Measurements from ENCODE around the gene CARD10.

The CARD10 gene

DNA sequence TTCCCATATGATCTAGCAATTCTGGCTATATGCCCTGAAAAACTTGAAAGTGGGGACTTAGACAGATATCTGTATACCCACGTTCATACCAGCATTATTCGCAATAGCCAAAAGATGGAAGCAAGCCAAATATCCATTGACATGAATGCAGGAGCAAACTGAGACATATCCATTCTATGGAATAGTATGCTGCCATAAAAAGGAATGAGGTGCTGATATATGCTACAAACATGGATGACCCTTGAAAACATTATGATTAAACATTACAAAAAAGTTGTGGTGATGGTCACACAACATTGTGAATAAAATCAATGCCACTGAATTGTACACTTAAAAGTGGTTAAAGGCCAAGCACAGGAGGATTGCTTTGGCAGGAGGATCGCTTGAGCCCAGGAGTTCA is 58.5 kb downstream of the CARD10 start:
- no peaks in the 10 kb centered on the region for H3K4me1 ChIP-seq (ENCODE audit: control insufficient read depth, insufficient read depth, low read length)
- H3K4me3 ChIP-seq (ENCODE audit: low read length in 2 of 2) = no peak overlapping the region
- H3K9me3 ChIP-seq (ENCODE audit: control insufficient read depth in 2 of 2, low read length in 2 of 2) = no peaks in the 10 kb centered on the region
- no peak overlapping the region for H3K9ac ChIP-seq (ENCODE audit: low read length in 2 of 2)
- no peak overlapping the region for H3K27ac ChIP-seq (ENCODE audit: low read length)
- H3K36me3 ChIP-seq (ENCODE audit: control insufficient read depth in 2 of 2, insufficient read depth in 2 of 2, low read length in 2 of 2) = no peaks in the 10 kb centered on the region
- H3K27me3 ChIP-seq (ENCODE audit: control insufficient read depth in 1 of 2, insufficient read depth in 2 of 2, low read length in 2 of 2) = peaks cover 22 to 28% of the 10 kb centered on the region in 2 donors

GRCh38 chr22:37459206-37459605 is 60.0 kb downstream of the CARD10 start:
- Histone ChIP-seq H3K27me3 (ENCODE audit: control insufficient read depth in 1 of 2, insufficient read depth in 2 of 2, low read length in 2 of 2) (peaks cover 24 to 36% of the 10 kb centered on the region in 2 donors), H3K4me3 (ENCODE audit: low read length in 2 of 2) (no peak overlapping the region), H3K9me3 (ENCODE audit: control insufficient read depth in 2 of 2, low read length in 2 of 2) (no peaks in the 10 kb centered on the region), H3K9ac (ENCODE audit: low read length in 2 of 2) (no peak overlapping the region), H3K4me1 (ENCODE audit: control insufficient read depth, insufficient read depth, low read length) (no peaks in the 10 kb centered on the region), H3K27ac (ENCODE audit: low read length) (no peak overlapping the region), H3K36me3 (ENCODE audit: control insufficient read depth in 2 of 2, insufficient read depth in 2 of 2, low read length in 2 of 2) (no peaks in the 10 kb centered on the region)

DNA sequence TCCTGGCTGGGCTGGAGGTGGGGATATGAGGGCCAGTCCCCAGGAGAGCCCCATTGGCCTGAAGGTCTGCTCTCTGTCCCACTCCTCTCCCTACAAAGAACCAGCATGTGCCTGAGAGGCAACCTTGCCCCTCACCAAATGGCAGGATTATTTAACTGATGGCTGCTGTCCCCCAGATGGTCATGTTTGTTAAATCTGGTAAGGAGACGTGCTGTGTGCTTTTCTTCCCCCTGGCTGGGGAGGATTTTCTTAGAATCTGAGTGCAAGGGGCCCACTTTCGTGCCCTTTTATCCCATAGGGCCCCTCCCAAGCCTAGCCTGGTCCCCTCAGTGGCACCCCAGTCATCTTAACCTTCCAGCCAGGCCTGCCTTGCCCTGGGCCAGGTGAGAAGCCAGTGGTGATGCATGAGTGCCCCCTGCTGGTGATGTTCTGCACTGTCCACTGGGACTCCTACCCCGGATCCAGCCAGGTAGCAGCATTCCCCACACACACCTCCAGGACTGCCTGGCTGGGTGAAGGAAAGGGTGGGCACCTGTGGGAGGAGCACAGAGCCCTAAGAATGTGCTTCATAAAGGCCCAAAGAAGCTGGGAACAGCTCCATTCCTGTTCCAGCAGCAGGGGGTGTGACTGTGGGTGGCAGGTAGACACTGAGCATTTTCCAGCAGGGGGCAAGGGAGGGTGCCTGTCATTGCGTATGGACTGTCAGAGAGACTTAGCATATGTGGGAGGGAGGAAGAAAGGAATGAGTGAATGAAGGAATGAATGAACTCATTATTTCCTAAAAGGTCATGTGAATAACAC is 61.9 kb downstream of the CARD10 start:
- H3K27me3 ChIP-seq (ENCODE audit: control insufficient read depth in 1 of 2, insufficient read depth in 2 of 2, low read length in 2 of 2) = peaks cover 24 to 32% of the 10 kb centered on the region in 2 donors
- H3K4me1 ChIP-seq (ENCODE audit: control insufficient read depth, insufficient read depth, low read length) = no peaks in the 10 kb centered on the region
- no peaks in the 10 kb centered on the region for H3K9me3 ChIP-seq (ENCODE audit: control insufficient read depth in 2 of 2, low read length in 2 of 2)
- H3K36me3 ChIP-seq (ENCODE audit: control insufficient read depth in 2 of 2, insufficient read depth in 2 of 2, low read length in 2 of 2) = no peaks in the 10 kb centered on the region
- no peak overlapping the region for H3K27ac ChIP-seq (ENCODE audit: low read length)
- no peak overlapping the region for H3K9ac ChIP-seq (ENCODE audit: low read length in 2 of 2)
- H3K4me3 ChIP-seq (ENCODE audit: low read length in 2 of 2) = no peak overlapping the region

DNA sequence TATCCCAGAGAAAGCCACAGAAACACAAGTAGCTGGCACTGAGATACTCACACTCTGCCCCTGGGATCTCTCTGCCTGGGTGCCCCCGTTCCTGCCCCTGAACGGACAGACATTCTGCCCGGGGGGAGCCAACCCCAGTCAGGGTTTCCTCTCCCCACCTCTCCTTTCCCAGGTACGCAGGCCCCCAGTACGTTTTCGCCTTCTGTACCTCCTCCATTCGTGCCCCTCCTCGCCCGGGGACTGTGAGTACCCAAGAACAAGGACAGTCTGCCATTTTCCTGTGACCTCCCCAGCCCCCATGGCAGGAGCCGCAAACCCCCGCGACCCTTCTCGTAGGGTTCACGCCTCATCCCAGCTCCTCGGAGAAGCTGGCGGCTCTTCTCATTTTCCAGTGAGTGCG is 62.9 kb downstream of the CARD10 start:
- Histone ChIP-seq H3K27ac (ENCODE audit: low read length) (no peak overlapping the region), H3K4me3 (ENCODE audit: low read length in 2 of 2) (no peak overlapping the region), H3K9me3 (ENCODE audit: control insufficient read depth in 2 of 2, low read length in 2 of 2) (peaks cover 0 to 2% of the 10 kb centered on the region in 2 donors), H3K36me3 (ENCODE audit: control insufficient read depth in 2 of 2, insufficient read depth in 2 of 2, low read length in 2 of 2) (no peaks in the 10 kb centered on the region), H3K9ac (ENCODE audit: low read length in 2 of 2) (no peak overlapping the region), H3K4me1 (ENCODE audit: control insufficient read depth, insufficient read depth, low read length) (no peaks in the 10 kb centered on the region), H3K27me3 (ENCODE audit: control insufficient read depth in 1 of 2, insufficient read depth in 2 of 2, low read length in 2 of 2) (peaks cover 24 to 32% of the 10 kb centered on the region in 2 donors)

DNA sequence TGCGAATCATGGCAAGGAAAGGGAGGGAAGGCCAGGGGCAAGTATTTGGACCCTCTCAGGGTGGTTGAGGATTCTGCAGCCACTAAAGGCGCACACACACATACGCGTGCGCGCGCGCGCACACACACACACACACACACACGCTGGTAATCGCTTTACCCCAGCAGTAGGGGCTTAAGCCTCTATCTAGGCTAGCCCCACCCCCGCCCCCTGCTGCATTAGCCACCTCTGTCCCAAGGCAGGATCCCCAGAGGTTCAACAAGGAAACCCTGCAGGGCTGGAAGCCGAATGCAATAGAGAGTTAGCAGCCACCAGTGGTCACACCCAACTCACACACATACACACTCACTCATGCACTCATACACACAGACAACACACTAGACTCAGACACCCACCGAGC is 63.3 kb downstream of the CARD10 start:
- H3K27ac ChIP-seq (ENCODE audit: low read length) = no peak overlapping the region
- H3K9me3 ChIP-seq (ENCODE audit: control insufficient read depth in 2 of 2, low read length in 2 of 2) = peaks cover under 1 to 4% of the 10 kb centered on the region in 2 donors
- no peak overlapping the region for H3K9ac ChIP-seq (ENCODE audit: low read length in 2 of 2)
- no peaks in the 10 kb centered on the region for H3K4me1 ChIP-seq (ENCODE audit: control insufficient read depth, insufficient read depth, low read length)
- H3K27me3 ChIP-seq (ENCODE audit: control insufficient read depth in 1 of 2, insufficient read depth in 2 of 2, low read length in 2 of 2) = peaks cover 24 to 32% of the 10 kb centered on the region in 2 donors
- H3K36me3 ChIP-seq (ENCODE audit: control insufficient read depth in 2 of 2, insufficient read depth in 2 of 2, low read length in 2 of 2) = no peaks in the 10 kb centered on the region
- H3K4me3 ChIP-seq (ENCODE audit: low read length in 2 of 2) = no peak overlapping the region

DNA sequence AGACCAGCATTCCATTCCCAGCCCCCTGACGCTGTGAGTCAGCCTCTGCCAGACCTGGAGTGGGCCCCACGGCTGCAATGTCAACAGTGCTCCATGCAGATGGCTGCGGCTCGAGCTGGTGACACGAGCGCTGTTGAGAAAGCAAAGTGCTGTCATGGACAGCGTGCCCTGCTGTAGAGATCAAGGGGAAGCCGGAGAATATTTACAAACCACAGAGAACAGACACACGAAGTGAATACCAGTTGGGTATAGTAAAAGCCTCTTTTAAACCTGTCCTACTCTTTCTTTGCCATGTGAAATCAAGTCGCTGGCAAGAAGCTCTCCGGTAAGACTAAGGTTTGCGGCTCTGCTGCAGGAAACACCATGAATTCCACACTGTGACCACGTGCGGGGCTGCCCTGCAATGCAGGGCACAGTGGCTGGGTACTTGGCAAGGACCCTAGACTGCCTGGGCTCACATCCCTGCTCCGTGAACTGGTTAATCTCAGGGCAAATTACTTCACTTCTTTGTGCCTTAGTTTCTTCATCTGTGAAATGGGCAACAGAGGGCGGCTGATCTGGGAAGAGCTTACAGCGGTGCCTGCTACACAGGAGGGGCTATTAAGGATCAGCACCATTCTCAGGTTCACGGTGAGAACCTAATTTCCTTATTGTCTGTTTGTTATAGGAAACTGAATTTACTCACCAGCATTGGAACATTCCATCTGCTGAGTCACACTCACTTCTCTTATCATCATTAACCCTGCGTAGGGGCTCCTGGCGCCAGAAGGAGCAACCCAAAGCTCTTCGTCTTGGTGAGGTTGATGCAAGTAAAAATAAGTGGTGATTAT is 64.1 kb downstream of the CARD10 start:
- peaks cover 7% of the 10 kb centered on the region in 2 donors for H3K9me3 ChIP-seq (ENCODE audit: control insufficient read depth in 2 of 2, low read length in 2 of 2)
- peaks cover 24 to 32% of the 10 kb centered on the region in 2 donors for H3K27me3 ChIP-seq (ENCODE audit: control insufficient read depth in 1 of 2, insufficient read depth in 2 of 2, low read length in 2 of 2)
- H3K4me3 ChIP-seq (ENCODE audit: low read length in 2 of 2) = no peak overlapping the region
- H3K27ac ChIP-seq (ENCODE audit: low read length) = no peak overlapping the region
- no peaks in the 10 kb centered on the region for H3K36me3 ChIP-seq (ENCODE audit: control insufficient read depth in 2 of 2, insufficient read depth in 2 of 2, low read length in 2 of 2)
- no peaks in the 10 kb centered on the region for H3K4me1 ChIP-seq (ENCODE audit: control insufficient read depth, insufficient read depth, low read length)
- H3K9ac ChIP-seq (ENCODE audit: low read length in 2 of 2) = no peak overlapping the region

DNA sequence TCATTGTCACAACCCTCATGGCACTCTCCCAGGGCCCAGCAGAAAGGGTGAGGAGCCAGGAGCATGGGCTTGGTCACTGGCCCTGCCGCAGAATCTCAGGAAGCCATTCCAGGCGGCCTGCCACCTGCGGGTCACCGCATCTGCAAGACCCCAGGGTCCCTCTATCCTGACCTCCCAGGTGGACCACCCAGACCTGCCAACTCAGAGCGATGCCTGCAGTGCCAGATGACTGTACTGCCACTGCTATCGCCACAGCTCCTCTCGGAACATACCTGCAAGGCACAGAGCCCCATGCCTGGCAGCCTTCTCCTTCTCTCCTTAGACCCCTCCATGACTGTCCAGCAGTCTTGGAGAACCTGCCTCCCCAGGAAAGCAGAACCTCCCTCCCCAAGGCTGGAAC is 65.5 kb downstream of the CARD10 start:
- Histone ChIP-seq H3K9ac (ENCODE audit: low read length in 2 of 2) (no peak overlapping the region), H3K27ac (ENCODE audit: low read length) (no peak overlapping the region), H3K4me3 (ENCODE audit: low read length in 2 of 2) (no peak overlapping the region), H3K4me1 (ENCODE audit: control insufficient read depth, insufficient read depth, low read length) (no peaks in the 10 kb centered on the region), H3K36me3 (ENCODE audit: control insufficient read depth in 2 of 2, insufficient read depth in 2 of 2, low read length in 2 of 2) (no peaks in the 10 kb centered on the region), H3K9me3 (ENCODE audit: control insufficient read depth in 2 of 2, low read length in 2 of 2) (peaks cover 7% of the 10 kb centered on the region in 2 donors), H3K27me3 (ENCODE audit: control insufficient read depth in 1 of 2, insufficient read depth in 2 of 2, low read length in 2 of 2) (peaks cover 20 to 37% of the 10 kb centered on the region in 2 donors)

- H3K27me3 ChIP-seq (ENCODE audit: control insufficient read depth in 1 of 2, insufficient read depth in 2 of 2, low read length in 2 of 2) = peaks cover 18 to 23% of the 10 kb centered on the region in 2 donors
These were observed 68.0 kb downstream of the CARD10 start for GRCh38 chr22:37451218-37451617.

GRCh38 chr22:37449331-37450001 is 69.7 kb downstream of the CARD10 start:
- H3K9me3 ChIP-seq (ENCODE audit: control insufficient read depth in 2 of 2, low read length in 2 of 2) = peaks cover 7% of the 10 kb centered on the region in 2 donors
- no peaks in the 10 kb centered on the region for H3K36me3 ChIP-seq (ENCODE audit: control insufficient read depth in 2 of 2, insufficient read depth in 2 of 2, low read length in 2 of 2)
- H3K27me3 ChIP-seq (ENCODE audit: control insufficient read depth in 1 of 2, insufficient read depth in 2 of 2, low read length in 2 of 2) = peaks cover 14 to 16% of the 10 kb centered on the region in 2 donors
- no peak overlapping the region for H3K4me3 ChIP-seq (ENCODE audit: low read length in 2 of 2)
- H3K9ac ChIP-seq (ENCODE audit: low read length in 2 of 2) = no peak overlapping the region
- no peak overlapping the region for H3K27ac ChIP-seq (ENCODE audit: low read length)
- no peaks in the 10 kb centered on the region for H3K4me1 ChIP-seq (ENCODE audit: control insufficient read depth, insufficient read depth, low read length)

More at GRCh38 chr22:37451218-37451617, 68.0 kb downstream of the CARD10 start:
- Histone ChIP-seq H3K4me1 (ENCODE audit: control insufficient read depth, insufficient read depth, low read length) (no peaks in the 10 kb centered on the region), H3K9ac (ENCODE audit: low read length in 2 of 2) (no peak overlapping the region), H3K36me3 (ENCODE audit: control insufficient read depth in 2 of 2, insufficient read depth in 2 of 2, low read length in 2 of 2) (no peaks in the 10 kb centered on the region), H3K27ac (ENCODE audit: low read length) (no peak overlapping the region), H3K9me3 (ENCODE audit: control insufficient read depth in 2 of 2, low read length in 2 of 2) (peaks cover 7% of the 10 kb centered on the region in 2 donors), H3K4me3 (ENCODE audit: low read length in 2 of 2) (no peak overlapping the region)

GRCh38 chr22:37448516-37449127 is 70.6 kb downstream of the CARD10 start:
- Histone ChIP-seq H3K27me3 (ENCODE audit: control insufficient read depth in 1 of 2, insufficient read depth in 2 of 2, low read length in 2 of 2) (peaks cover 11 to 17% of the 10 kb centered on the region in 2 donors), H3K4me3 (ENCODE audit: low read length in 2 of 2) (no peak overlapping the region), H3K36me3 (ENCODE audit: control insufficient read depth in 2 of 2, insufficient read depth in 2 of 2, low read length in 2 of 2) (no peaks in the 10 kb centered on the region), H3K9ac (ENCODE audit: low read length in 2 of 2) (no peak overlapping the region), H3K27ac (ENCODE audit: low read length) (no peak overlapping the region), H3K9me3 (ENCODE audit: control insufficient read depth in 2 of 2, low read length in 2 of 2) (peaks cover 7% of the 10 kb centered on the region in 2 donors), H3K4me1 (ENCODE audit: control insufficient read depth, insufficient read depth, low read length) (no peaks in the 10 kb centered on the region)
